Activated naive CD4-positive, alpha-beta T cell treated with Interleukin-2 at 50 U/mL for 16 hours (primary cell): ENCODE results near the gene CCM2.

ENCODE experiments used
- DNase-seq: peaks from one replicate; pipeline ENCODE4 v3.0.0-alpha.2; 2020

Gene CCM2

DNA sequence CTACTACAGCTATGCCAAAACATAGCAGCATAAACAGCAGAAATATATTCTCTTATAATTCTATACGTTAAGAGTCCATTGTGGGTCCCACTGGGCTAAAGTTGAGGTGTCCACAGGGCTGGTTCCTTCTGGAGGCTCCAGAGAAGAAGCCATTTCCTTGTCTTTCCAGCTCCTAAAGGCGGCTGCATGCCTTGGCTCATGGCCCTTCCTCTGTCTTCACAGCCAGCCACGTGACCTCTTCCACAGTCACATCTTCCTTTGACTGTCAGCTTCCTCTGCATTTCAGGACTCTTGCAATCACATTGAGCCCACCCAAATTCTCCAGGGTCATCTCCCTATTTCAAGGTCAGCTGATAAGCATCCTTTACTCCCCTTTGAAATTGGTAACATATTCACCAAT lies 71.5 kb downstream of the CCM2 start:
- DNase-seq = no peak

DNA sequence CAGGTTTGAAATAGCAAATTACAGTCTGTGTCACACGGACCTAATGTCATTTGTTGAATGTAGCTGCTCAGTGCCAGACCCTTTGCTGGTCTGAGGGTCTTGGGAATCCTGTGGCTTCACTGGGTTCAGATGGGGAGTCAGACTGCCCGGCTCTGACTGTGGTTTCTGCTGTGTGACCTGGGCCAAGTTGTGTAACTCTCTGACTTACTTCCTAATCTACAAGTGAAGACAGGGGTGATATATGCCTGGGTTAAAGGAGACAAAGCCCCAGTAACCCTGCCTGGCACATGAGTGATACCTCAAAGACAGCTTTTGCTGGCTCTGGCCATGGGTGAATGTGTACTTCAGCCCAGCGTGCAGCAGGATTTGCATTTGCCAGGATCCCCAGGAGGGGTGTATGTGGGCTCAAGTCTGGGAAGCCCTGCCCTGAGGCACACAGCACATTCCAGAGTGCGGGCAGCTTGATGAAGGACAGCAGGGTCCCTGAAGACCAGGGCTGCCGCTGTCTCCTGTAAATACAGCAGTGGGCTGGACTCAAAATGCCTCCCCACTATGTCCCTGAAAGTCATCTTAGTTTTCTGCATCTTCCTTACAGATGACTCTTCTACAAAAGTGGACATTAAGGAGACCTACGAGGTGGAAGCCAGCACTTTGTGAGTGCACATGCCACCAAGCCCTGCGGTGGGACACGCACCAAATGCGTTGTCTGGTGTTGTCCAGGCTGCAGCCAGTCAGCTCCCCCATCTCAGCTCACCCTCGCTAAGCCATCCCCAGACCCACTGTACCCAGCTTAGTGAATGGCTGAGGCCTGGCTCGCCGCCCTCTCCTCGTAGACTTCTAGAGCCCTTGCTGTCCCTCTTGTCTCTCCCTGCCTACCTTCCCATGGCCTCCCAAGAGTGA lies 72.4 kb downstream of the CCM2 start:
- no peak for DNase-seq

DNA sequence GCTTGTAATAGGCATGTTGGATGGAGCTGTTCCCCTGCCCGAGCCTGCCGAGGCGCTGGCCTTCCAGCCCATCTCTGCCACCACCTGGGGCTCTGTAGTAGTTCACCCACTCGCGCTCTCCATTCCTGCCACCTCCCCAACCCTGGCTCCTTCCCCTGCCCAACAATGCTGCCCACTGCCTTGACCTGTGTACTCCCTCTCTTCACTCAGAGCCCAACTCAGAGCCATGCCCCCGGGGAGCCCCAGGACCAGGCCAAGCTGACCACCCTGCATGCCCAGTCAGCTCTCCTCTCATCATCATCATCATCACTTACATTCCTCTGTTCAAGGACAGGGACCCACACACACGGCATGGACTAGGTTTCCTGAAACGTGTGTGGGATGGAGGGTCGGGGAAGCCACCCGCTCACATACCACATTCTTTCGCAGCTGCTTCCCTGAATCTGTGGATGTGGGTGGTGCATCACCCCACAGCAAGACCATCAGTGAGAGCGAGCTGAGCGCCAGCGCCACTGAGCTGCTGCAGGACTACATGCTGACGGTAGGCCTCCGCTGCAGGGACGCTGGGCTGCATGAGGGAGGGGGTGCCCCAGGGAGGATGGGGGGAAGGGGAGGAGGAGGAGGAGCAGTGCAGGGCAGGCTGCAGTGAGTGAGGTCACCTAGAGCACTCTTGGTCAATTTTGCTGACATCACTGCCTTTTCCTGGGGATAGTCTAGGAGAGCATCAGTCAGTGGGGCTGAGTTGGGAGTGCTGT lies 73.2 kb downstream of the CCM2 start:
- DNase-seq = no peak

DNA sequence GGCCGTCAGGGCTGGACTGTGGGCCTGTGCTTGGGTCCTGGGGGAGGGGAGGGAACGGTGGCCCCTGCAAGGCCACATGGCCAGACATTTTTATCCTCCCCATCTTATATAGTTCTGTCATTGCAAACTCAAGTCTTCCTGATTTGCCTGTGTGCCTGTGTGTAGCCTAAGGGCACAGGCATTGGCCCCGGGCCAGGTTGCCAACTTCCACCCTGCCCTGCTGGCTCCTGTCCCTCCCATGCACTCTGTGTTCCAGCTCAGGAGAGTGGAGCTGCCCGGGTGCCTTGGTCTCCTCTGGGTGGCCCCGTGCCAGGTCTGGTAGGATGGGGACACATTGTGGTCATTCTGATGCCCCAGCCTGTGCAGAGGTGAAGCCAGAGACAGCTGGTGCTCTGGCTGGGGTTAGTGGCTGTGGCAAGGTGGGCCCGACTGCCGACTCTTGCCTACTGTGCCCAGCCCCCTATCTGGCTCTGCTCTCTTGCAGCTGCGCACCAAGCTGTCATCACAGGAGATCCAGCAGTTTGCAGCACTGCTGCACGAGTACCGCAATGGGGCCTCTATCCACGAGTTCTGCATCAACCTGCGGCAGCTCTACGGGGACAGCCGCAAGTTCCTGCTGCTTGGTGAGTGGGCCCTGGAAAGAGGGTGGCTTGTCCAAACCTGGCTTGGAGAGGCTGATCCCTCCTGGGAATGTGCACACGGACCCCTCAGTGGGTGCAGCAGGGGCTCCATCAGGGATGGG lies 74.0 kb downstream of the CCM2 start:
- DNase-seq = no peak

DNA sequence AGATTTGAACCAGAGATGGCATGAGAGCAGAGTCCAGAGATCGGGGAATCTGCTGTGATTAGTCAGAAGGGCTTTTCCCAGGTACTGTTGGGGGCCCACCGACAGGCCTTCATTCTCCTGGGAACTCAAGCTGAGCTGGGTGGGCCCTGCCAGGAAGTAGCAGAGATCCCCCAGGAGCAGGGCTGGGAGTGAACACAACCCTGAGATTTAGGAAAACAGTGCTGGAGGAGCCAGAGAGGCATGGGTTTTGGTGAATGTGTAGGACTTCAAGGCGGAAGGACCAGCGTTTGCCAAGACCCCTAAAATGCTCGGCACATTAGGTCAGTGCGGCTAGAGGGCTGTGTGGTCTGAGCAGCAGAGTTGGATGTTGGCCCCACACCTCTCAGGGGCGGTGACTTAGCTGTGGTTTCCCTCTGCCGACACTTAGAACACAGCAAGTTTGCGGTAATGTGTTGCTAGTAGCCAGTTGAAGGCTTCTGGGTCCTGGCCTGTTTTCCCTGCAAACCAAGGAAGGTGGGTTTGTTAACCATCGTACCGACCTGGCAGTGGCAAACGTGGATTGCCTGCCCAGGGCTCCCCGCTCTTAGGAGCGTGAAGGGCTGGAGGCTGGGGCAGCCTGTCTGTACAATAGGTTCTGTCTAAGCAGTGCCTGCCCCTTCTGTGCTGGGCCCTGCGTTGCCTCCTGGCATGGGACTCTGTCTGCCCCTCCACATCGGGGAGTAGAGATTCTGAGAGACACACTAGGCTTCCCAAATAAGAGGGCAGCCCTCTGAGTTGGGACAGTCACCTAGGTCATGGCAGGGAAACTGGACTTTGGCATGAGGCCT lies 74.7 kb downstream of the CCM2 start:
- no peak for DNase-seq

DNA sequence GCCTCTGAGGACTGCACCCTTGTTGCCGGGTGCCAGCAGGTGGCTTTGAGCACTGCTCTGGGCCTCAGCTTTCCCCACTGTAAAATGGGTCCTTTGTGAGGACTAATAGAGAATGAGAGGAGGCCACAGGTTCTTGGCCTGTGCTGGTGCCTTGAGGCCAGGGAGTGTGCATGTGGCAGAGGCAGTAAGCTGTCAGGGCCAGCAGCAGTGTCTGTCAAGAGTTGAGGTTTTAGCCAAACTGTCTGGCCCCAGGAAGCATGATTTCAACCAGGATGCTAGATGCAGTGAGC lies 75.3 kb downstream of the CCM2 start:
- no peak for DNase-seq

DNA sequence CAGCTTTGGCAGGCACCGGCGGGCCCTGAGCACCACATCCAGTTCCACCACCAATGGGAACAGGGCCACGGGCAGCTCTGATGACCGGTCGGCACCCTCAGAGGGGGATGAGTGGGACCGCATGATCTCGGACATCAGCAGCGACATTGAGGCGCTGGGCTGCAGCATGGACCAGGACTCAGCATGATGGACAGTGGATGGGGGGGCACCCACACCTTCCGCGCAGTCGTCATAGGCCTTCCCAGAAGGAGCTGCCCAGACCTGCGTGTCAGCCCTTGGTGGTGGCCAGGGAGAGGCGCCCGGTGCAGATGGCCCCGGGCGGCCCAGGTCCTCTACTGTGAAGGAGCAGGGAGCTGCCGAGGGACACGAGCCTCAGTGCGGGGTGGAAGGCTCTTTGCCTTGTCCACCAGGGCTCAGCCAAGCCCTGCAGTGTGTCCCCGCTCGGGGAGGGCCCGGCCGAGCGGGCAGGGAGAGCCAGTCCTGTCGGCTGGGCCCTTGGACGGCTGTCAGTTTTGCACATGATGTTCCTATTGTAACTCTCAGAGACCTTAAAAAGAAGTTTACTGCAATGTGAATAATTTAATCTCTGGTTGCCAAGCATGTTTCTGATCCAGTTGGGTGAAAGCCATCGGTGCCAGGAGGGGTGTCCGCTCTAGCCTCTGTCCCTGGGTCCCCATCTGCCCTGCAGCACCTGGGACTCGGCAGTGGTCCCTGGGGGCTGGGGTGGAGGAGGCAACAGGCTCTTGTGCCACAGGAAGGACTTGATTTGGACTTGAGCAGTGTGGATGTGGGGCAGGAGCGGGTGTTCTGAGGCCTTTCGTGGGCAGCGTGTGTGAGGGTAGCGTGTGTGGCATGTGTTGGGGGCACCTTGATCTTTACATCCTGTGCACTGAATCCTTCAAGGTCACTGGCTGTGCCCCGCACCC lies 76.1 kb downstream of the CCM2 start:
- DNase-seq = no peak

DNA sequence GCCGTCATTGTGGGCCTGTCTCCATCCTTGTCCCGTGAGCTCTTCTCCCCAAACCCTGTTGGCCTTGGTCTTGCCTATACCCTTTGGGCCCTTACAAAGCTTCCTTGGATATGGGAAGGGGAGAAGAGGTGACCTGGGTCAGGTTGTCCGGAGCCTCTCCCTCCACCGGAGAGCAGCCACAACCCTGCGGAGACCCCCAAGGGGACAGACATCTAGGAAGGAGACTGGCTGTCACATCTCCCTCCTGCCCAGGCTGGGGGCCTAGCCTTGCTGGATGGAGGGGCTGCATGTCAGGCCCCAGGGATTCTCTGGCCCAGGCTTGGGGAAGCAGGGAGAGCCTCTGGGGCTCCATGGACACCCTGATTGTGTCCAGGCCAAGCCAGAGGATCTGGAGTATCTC lies 76.9 kb downstream of the CCM2 start:
- no peak for DNase-seq

DNA sequence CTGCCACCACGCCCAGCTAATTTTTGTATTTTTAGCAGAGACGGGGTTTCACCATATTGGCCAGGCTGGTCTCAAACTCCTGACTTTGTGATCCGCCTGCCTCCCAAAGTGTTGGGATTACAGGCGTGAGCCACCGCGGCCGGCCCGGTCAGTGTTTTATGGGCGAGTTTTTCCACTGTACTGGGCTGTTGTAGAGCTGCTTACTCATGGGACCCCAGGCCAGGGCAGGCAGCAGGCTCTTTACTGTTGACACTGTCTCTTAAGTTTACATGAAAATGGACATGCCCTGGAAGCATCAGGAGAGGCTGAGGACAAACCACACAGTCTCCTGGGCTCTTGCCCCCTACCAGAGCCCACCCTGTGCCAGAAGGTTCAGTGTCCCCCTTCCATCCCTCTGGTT lies 77.6 kb downstream of the CCM2 start:
- no peak for DNase-seq

DNA sequence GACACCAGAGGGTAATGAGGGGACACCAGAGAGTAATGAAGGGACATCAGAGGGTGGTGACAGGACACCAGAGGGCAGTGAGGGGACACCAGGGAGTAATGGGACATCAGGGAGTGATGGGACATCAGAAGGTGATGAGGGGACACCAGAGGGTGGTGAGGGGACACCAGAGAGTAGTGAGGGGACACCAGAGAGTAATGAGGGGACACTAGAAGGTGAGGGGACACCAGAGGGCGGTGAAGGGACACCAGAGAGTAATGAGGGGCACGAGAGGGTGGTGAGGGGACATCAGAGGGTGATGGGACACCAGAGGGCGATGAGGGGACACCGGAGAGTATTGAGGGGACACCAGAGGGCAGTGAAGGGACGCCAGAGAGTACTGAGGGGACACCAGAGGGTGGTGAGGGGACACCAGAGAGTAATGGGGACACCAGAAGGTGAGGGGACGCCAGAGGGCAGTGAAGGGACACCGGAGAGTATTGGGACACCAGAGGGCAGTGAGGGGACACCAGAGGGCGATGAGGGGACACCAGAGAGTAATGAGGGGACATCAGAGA lies 78.2 kb downstream of the CCM2 start:
- no peak for DNase-seq

DNA sequence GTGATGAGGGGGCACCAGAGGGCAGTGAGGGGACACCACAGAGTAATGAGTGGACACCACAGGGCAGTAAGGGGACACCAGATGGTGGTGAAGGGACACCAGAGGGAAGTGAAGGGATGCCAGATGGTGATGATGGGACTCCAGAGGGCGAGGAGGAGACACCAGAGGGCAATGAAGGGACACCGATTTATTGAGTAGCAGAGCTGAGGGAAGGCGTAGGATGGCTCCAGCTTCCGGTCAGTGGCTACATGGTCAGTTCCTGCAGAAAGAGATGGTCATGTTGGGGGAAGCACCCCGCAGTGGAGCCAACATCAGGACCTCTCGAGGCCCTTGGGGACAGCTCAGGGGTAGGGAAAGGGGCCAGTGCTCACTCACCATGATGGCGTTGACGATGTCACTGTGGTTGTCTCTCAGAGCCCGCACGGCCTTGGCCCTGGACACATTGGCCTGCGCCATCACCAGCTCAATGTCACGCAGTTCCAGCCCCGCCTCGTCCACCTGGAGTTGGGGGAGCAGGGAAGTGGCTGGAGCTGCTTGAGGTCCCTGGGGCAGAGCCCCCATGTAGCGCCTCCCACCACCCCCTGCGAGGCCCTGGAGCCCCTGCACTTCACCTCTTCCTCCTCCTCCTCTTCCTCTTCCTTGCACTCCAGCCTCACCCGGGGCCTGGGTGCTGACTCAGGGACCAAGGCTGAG lies 80.4 kb downstream of the CCM2 start:
- no peak for DNase-seq

DNA sequence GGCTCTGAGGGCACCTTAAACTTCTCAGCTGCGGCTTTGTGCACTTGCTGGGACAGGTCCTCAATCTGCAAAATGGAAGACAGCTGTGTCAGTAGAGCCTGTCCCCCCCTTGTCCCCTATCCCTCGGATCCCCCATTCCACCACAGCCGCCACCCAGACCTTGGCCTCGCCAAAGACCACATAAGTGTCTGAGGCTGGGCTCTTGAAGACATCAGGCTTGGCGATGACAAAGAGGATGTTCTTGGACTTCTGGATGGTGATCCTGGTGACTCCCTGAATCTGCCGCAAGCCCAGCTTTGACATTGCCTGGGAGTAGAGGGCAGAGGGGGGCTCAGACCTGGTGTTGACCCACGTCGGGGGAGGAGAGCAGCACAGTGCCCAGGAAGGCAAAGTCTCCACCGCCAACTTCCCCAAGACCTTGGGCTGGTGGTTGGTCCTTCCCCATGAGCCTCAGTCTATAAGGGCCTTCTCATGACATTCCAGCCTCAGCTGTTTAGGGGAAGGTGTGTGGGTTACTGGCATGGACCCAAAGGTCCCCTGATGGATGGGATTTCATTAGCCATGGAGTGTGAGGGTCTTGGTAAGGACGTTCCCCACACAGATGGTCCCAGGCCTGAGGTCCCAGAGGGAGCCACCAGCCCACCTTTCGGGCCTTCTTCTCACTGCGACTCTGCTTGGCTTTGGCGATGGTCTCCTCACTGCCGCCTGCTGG lies 81.1 kb downstream of the CCM2 start:
- DNase-seq = no peak

DNA sequence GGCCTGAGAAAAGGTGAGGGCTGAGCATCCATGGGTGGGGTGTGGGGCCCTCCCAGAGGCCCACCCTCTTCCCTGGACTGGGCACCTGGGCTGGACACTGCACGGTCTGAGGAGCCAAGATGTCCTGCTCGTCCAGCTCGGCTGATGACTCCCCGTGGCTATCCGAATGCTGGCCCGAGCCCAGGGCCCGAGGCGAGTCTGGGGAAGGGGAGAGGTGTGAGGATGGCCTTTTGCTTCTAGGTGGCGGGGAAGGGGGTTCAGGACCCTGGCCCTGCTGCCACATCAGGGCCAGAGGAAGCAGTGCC lies 81.6 kb downstream of the CCM2 start:
- DNase-seq = no peak

DNA sequence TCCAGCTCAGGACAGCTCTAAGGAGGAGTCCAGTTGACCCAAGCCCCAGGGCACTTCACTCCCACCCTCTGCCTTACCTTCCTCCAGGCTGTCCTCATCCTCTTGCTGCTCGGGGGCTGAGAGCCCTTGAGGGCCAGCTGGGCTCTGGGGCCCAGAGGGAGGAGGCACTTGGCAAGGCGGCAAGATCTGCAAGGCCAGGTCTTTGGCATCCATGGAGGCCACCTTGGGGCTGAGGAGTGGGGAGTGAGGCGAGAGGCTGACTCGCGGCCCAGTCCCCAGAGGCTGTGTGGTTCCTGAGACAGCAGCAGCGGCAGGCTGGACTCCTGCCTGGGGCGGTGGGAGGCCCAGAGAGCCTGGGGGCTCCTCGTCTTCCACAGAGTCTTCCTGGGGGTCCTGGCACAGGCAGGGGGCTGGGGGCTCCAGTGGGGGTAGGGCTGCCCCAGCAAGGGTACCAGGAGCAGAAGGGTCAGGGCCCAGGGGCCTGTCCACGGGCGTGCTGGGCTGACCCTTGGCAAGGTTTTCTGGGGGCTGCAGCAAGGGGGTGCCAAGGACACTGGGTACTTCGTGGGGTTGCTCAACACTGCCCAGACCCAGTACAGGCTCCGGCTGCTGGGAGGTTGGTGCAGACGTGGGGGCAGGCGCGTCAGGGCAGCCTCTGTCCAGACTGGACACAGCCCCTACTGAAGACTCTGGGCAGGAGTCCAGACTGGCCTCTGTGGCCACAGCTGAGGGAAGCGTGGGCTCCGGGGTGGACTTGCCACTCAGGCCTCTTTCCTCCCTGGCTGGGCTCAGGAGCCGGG lies 82.2 kb downstream of the CCM2 start:
- no peak for DNase-seq

DNA sequence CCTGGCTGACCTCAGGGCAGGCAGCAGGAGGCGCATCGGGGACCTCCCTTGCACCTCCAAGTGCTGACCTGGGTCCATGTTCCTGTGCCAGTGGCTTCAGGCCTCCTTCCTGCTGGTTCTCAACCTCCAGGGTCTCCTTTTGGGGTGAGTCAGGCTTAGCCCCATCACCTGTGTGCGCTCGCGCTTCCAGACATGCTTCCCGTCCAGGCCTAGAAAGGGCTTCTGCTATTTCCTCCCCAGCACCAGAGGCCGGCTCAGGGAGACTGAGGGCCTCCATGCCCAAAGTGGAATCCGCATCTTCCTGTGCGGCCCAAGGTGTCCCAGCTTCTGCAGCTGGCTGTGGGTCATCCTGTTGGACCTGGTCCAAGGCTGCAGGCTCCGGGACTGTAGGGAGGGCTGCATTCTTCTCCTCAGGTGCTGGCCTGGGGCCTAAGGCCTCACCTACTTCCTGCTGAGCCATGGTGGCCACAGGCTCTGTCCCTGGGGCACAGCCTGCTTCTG lies 82.9 kb downstream of the CCM2 start:
- DNase-seq = no peak

DNA sequence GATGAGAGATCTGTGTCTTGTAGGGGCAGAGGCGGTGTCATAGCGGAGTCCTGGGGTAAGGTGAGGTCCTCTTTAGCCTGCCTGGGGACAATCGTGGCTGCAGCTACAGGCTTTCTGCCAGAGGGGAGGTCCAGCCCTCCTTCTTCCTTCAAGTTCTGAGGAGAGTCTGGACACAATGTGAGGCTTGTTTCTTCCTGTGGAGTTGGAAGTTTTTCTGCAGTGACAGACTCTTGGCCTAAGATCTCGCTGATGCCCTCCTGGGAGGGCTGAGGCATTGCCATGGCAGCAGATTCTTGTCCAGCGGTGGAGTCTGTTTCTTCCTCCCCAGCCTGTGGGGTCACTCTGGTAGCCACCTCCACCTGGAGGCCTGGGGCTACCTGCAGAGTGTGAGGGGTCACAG lies 84.3 kb downstream of the CCM2 start:
- DNase-seq = no peak

DNA sequence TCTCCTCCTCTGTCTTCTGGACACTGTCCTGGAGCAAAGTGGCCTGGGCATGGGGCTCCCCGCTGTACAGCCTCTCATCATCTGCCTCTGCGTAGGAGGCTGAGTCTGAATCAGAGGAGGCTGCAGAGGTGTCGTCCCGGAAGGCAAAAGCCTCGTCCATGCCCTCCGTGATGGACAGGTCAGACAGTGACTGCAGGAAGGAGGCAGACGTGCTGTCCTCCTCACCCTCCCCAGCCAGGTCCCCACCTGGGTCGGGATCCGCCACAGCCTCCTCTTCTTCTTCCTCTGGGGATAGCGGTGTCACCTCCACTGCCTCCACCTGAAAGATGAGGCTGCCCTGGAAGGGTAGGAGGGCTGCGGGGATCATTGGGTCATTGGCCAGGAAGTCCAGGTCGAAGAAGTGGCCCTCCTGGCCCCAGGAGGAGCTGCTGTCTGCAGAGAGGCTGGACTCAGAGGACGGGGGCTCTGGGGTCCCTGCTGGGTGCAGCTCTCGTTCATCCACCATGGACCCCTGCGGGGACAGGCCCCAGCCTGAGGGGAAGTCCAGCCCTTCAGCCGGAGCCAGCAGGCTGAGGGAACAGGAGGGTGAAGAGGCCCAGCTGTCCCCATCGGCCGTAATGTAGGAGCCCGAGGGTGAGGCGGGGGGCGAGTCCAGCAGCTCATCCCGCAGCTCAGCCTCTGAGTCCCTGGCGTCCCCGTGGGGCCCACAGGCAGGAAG lies 85.1 kb downstream of the CCM2 start:
- no peak for DNase-seq

DNA sequence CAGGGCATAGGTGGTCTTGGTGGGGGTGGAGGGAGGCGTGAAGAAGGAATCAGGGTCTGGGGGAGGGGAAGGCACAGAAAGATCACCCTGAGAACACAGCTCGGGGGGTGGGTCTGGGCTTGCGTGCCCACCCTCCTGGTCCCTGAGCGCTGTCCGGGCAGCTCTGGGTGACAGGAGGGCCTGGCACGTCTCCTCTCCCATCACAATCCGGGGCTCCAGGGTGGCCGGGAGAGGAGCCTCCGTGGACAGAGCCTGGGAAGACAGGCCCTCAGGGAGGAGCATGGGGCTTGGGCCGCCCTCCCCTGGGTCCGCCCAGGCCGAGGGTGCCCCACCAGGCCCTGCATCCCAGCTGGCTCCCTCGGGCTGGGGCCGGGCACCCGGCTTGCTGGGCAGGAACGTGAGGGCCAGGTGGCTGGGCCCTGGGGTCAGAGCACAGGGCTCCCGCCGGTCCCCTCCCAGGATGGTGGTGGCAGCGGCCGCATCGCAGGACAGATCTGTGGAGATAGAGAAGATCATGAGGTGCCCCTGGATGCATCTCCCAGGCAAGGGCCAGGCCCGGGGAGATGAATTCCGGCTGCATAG lies 85.7 kb downstream of the CCM2 start:
- no peak for DNase-seq
